OCI-LY3 (cell line): ENCODE data around the gene CCL16.

Experiments
- CTCF ChIP-seq: fragments of 200-600, 300-600 bp; sonication (generic); IDR thresholded peaks from 2 replicates; pipeline ENCODE4 v1.5.1; 2014; ENCODE audit warnings: antibody characterized with exemption, low read length, low read depth
- EZH2phosphoT487 ChIP-seq: fragments of 200-600 bp; shearing (Covaris generic); IDR thresholded peaks from 2 replicates; pipeline ENCODE4 v1.6.1; 2018; ENCODE audit warnings: antibody characterized with exemption, mixed run types, low read depth

GRCh38 chr17:36019423-36019822 is 38.1 kb upstream of the CCL16 start:
- TF ChIP-seq CTCF (no peak), EZH2phosphoT487 (no peak)
